ENCODE data around the gene DNM3.

GRCh38 chr1:171929121-171929520, 87.8 kb downstream of the DNM3 start:
- no peak for TF ChIP-seq EP300 (IDR thresholded peaks at IDR 0.05; ENCODE audit: borderline replicate concordance)
- no peak for TF ChIP-seq RAD21 (IDR thresholded peaks at IDR 0.05; ENCODE audit: low read depth)
- no peak for TF ChIP-seq CREB1 (IDR thresholded peaks at IDR 0.05; ENCODE audit: low read depth)
- TF ChIP-seq REST (IDR thresholded peaks at IDR 0.05; ENCODE audit: low read depth): no peak
- TF ChIP-seq TEAD4 (IDR thresholded peaks at IDR 0.05): no peak
